Hematopoietic multipotent progenitor cell treated with erythropoietin and hydrocortisone succinate and interleukin-3 and kit ligand, for 17 days (in vitro differentiated cells): ENCODE data around the gene GNLY.
"Not testable (repeated sequence)": the region's sequence is repeated elsewhere in the genome, so short reads cannot be mapped to it uniquely, and the experiment has no call there.

Experiments
- DNase-seq: peaks from one replicate; pipeline ENCODE4 v3.0.0-alpha.2; 2015; ENCODE audit warnings: low spot score

GNLY gene

GRCh38 chr2:85665264-85665937 lies 28.8 kb upstream of the GNLY start:
- DNase-seq, result no peak

- DNase-seq, result no peak
Measured at GRCh38 chr2:85666016-85666415, 28.1 kb upstream of the GNLY start.

GRCh38 chr2:85666435-85667316 lies 27.5 kb upstream of the GNLY start:
- no peak for DNase-seq

- no peak for DNase-seq
Measured at GRCh38 chr2:85667561-85668008, 26.6 kb upstream of the GNLY start.

- no peak for DNase-seq
Measured at GRCh38 chr2:85668009-85668856, 25.9 kb upstream of the GNLY start, which contains the start of gene SFTPB. SFTPB (minus strand) TSS chr2:85668199; CDS start chr2:85668183, 16 bp downstream.

- DNase-seq, result no peak
Measured at GRCh38 chr2:85668857-85669142, 25.4 kb upstream of the GNLY start.

GRCh38 chr2:85669549-85669948 lies 24.6 kb upstream of the GNLY start:
- no peak for DNase-seq

- not testable (repeated sequence) for DNase-seq
Measured at GRCh38 chr2:85670416-85670815, 23.7 kb upstream of the GNLY start.

GRCh38 chr2:85672456-85672855 lies 21.7 kb upstream of the GNLY start:
- no peak for DNase-seq

GRCh38 chr2:85673716-85674375 lies 20.3 kb upstream of the GNLY start:
- no peak for DNase-seq

GRCh38 chr2:85674417-85674816 lies 19.7 kb upstream of the GNLY start:
- DNase-seq, result no peak

GRCh38 chr2:85675427-85675826 lies 18.7 kb upstream of the GNLY start:
- no peak for DNase-seq

GRCh38 chr2:85675866-85676548 lies 18.2 kb upstream of the GNLY start:
- DNase-seq, result no peak

GRCh38 chr2:85678377-85678776 lies 15.8 kb upstream of the GNLY start:
- DNase-seq, result peak; percentile 8

- DNase-seq, result peak; percentile 83
Measured at GRCh38 chr2:85678794-85679672, 15.1 kb upstream of the GNLY start.

GRCh38 chr2:85680707-85681371 lies 13.3 kb upstream of the GNLY start:
- DNase-seq, result no peak

- no peak for DNase-seq
Measured at GRCh38 chr2:85681372-85681763, 12.8 kb upstream of the GNLY start.

GRCh38 chr2:85681776-85682175 lies 12.4 kb upstream of the GNLY start:
- DNase-seq, result no peak

GRCh38 chr2:85682378-85682777 lies 11.8 kb upstream of the GNLY start:
- DNase-seq, result no peak

GRCh38 chr2:85684380-85684779 lies 9.8 kb upstream of the GNLY start:
- no peak for DNase-seq
